ENCODE measurements around the gene SLC15A4.

GRCh38 chr12:128859311-128859710, 35.6 kb upstream of the SLC15A4 start:
- no peak for TF ChIP-seq CTCF (IDR thresholded peaks at IDR 0.05; ENCODE audit: insufficient read depth, low read length, poor library complexity, severe bottlenecking)
- no peak for TF ChIP-seq EZH2phosphoT487 (conservative IDR thresholded peaks at IDR 0.05; ENCODE audit: low read length)
